NB4 (cell line): ENCODE results near the gene ARID1B.

ENCODE experiments used
- CTCF ChIP-seq: IDR thresholded peaks from one replicate; pipeline ENCODE4 v1.5.1; 2012; ENCODE audit warnings: low read depth, low read length
- MYC ChIP-seq: IDR thresholded peaks from 2 replicates; pipeline ENCODE4 v1.6.1; 2011; ENCODE audit warnings: low read depth, low read length
- POLR2A ChIP-seq: IDR thresholded peaks from 2 replicates; pipeline ENCODE4 v1.6.1; 2011; ENCODE audit warnings: mild to moderate bottlenecking; ENCODE audit not compliant: insufficient read length; ENCODE audit errors: extremely low read depth

- TF ChIP-seq CTCF = no peak
- no peak for TF ChIP-seq POLR2A
- no peak for TF ChIP-seq MYC
These were observed 246.8 kb downstream of the ARID1B start for GRCh38 chr6:157023958-157024357.
